GM21390 (cell line): Measurements from ENCODE around the gene SLC38A10.
"Not testable (repeated sequence)": the region's sequence is repeated elsewhere in the genome, so short reads cannot be mapped to it uniquely, and the experiment has no call there.

Experiments
- ATAC-seq: cut with Tn5 transposase; IDR thresholded peaks from one replicate; pipeline ENCODE4 v1.9.1; 2021; ENCODE audit not compliant: unreplicated experiment

Gene SLC38A10

DNA sequence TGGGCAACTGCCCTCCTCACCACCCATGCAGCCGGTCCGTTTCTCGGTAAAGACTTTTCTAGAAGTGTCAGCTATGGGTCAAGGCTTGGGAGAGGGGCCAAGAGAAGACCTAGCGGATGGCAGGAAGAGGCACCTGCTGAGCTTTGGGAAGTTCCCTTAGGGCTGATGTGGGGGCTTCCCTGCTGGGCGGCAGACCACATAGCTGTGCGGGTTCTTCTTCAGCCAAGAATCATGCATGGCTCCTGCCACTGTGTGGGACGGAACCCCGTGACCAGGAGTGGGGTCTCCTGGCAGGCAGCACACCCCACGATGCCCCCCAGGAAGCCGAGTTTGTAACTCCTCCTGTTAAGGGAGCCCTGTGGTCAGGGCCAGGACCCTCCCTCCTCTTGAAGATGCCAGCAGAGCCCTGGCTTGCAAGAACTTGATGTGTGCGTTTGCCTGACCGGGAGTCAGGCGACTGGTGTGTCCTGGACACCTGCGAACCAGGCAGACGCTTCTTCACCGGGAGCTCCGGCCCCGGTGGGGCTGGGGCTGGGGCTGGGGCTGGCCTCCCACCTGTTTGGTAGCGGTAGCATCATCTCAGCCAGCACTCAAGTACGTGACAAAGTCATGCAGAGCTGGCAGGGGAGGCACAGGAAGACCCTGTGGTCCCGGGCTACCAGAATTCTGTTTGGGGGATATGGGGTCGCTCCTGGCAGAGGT lies 17.7 kb upstream of the SLC38A10 start:
- no peak for ATAC-seq

DNA sequence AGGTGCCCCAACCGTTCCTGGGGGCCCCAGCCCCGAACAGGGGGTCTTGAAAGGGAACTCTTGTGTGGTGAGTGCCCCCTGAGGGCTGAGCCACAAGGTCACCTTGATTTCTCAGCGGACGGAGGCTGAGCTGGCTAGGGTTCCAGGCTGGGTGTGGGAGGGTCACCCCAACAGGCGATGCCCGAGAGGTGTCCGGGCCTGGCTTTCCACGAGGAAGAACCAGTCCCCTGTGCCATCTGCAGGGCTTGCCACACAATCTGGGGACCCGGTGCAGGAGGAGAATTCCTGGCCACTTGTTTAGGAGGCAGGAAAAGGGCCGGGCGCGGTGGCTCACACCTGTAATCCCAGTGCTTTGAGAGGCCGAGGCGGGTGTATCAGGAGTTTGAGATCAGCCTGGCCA lies 16.8 kb upstream of the SLC38A10 start:
- ATAC-seq = no peak

DNA sequence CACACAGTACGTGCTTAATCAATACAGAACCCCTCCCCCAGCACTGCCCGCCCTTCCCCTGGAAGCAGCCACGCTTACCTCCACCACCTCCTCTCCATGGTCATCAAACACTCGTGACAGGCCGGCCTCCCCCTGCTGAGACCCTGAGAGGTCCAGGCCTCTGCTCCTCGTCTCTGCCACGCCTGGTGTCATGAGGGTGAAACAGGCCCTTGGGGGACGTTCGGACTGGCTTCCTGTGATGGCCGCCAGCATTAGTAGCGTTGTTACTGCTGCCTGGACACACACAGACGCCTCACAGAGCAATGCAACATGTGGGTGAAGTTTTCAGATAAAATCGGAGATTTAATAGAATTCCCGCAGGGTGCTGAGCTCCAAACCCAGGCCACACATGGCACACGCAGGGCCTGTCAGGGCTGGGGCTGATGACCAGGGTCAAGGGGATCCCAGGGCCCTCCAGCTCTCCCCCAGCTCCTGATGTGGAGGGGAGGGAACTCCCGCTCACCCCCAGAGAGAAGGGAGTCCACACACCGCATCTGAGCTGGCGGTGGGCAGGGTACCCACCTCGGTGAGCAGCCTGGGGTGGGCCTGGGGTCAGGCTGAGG lies 15.9 kb upstream of the SLC38A10 start:
- ATAC-seq = no peak

DNA sequence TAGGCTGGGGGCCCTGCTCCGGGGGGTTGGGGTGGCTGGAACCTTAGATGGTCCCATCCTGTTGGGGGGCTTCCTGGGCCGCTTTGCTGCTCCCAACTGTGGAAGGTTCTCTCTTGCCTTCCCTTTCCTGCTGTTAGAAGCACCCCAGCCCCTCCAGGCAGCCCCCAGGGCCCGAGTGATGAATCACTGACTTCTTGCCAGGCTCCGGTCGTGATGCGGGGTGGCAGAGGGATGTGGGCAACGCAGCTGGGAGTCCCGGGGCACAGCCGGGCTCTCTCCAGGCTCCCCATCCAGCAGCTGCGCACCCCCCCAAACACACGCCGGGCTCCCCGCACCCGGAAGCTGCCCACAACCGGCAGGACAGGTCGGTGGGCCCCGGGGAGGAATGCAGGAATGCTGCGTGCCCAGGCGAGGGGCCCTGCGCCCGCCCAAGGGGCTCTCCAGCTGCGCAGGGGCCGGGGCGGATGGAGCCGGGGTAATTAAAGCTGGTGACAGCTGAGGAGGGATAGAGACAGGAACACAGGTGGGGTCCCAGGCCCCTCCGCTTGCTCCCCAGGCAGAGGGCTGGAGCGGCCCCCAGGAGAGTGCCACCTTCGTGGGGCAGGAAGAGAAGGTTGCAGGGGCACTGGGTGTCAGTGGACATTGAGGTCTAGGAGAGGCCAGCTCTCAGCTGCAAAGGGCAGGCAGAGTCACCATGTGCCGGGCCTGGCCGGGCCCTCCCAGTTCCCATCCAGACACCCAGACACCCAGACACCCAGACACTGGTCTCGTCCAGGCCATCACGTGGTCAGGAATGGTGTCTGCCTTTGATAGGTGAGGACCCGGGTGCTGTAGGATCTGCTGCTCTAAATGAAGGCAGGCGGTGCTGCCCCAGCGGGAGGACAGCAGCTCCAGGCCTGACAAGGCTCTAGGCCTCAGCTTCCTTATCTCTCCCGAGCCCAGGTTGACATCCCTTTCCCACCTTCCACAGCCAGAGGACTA lies 15.0 kb upstream of the SLC38A10 start:
- no peak for ATAC-seq

DNA sequence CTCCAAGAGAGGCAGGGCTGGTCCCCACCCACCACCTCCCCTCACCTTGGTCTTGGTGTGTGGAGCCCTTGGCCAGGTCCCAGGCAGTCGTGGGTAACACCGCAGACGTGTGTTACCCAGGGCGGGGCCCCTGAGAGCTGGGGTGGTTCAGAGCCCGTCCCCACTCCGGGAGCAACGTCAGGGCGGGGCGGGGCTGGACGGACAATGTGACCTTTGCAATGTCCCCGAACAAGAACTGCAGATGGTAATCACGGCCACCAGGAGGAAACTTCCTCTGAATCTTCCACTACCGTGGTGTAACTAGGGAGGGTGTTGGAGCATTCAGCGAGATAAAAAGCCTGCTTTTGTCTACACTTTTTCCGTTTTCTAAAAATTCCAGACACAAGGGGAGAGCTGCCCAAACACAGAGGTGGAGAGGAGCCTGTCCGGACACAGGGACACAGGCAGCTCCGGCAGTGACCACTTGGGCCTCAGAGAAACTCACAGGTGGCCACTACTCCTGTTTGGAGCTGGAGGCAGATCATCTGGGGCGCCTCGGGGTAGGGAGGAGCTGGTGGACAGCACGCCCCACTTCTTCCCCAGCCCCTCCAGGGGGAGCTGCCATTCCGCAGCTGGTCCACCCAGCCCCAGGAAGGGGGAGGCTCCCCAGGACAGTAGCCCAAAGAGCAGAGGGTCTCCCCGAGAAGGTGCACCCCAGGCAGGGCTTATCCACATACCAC lies 14.2 kb upstream of the SLC38A10 start:
- no peak for ATAC-seq

DNA sequence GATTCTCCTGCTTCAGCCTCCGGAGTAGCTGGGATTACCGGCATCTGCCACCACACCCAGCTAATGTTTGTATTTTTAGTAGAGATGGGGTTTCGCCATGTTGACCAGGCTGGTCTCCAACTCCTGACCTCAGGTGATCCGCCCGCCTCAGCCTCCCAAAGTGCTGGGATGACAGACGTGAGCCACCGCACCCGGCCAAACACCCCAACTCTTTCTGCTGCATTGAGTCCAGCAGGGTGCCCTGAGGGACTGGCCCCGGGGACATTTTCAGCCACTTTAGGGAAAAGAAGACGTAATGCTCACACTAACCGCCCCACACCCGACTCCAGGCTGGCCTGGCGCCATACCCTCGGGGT lies 13.7 kb upstream of the SLC38A10 start:
- not testable (repeated sequence) for ATAC-seq

DNA sequence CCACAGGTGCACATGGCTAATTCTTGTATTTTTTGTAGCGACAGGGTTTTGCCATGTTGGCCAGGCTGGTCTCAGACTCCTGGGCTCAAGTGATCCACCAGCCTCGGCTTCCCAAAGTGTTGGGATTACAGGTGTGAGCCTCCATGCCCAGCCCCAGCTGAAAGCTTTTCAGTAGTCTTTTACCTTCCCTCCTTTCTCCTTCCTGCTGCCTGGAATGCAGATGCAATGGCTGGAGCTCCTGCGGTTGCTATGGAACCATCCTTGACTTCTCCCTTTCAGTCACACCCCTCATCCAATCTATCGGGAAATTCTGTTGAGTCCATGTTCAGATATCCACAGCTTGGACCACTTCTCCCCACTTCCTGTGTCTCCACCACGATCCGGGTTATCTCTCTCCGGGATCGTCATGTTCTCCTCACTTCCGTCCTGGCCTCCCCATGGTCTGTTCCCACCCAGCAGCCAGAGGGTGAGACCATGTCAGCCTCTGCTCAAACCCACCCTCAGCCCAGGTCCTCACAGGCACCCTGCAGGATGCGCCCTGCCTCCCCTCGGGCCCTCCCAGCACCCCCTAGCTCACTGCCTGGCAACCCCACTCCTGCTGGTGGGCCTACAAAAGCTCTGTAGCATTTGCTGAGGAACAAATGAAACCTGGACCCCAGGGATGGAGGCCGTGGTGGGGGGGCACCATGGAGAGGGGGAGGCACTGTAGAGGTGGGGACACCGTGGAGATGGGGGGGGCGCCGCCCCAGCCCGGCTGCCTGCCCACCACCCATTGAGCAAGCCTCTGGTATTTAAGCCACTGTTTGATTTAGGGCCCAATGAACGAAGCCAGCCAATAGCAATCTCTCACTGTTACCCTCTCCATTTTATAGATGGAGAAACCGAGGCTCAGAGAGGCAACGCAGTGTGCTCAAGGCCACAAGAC lies 12.8 kb upstream of the SLC38A10 start:
- ATAC-seq = no peak

DNA sequence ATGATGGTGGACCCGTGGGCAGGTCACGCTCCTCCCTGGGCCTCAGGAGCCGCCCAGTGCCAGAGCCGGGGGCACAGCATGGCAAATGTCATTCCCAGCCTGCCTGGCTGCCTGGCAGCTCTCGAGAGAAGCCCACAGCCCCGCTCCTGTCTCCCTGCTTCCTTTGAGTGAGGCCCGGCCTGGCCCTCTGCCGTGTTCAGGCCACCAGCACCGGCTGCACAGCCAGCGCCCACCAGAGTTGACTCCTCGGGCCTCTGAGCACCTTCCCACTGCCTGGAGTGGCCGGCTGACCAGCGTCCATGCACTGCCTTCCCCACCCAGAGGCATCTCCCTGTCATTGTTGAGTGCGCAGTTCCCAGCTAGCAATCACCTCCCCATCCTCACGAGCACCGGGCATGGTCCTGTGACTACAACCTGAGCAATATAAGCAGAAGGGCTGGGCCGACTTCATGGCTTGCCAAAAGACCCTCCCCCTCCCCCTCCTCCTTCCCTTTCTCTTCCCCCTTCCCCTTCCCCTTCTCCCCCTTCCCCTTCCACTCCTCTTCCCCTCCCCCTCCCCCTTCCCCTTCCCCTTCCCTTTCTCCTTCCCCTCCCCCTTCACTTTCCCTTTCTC lies 11.9 kb upstream of the SLC38A10 start:
- ATAC-seq = no peak

DNA sequence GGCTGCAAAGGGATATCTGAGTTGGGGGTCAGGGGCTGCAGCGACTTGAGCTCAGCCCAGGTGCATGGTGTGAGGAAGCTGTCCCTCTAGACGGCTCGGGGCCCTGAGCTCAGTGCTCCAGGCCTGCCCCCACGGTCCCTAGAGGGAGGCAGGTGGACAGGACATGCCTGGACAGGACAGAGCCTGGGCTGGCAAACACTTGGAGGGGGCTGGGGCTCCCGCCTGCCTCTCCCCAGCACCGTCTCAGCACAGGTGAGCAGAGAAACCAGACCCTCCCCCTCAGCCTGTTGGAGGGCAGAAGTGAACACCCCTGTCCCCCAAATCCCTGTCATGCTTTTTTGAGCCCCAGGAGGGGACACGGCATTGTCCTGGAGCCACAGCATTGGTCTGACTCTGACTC lies 11.4 kb upstream of the SLC38A10 start:
- ATAC-seq = no peak

DNA sequence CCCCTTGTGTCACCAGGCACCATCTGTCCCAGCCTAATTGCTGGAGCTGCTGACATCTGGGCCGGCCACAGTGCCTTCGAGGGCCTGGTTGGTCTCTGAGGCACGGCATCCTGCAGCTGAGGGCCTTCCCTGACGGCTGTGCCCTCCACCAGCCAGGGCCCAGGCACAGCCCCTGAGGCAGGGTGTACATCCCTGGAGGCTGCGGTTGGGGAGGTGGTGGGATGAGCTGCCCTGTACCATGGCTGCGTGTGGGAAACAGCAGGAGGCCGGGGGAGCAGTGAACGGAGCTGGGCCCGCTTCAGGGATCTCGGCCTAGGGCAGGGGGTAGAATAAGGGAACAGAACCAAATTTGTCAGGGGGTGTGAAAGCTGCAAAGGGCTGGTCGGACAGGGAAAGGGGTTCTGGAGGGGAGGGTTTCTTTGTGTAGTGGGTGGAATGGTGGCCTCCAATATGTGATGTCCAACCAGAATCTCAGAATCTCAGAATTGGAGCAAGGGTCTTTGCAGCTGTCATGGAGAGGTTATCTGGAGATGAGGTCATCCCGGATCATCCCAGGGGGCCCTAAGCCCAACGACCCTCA lies 10.0 kb upstream of the SLC38A10 start:
- ATAC-seq = no peak

DNA sequence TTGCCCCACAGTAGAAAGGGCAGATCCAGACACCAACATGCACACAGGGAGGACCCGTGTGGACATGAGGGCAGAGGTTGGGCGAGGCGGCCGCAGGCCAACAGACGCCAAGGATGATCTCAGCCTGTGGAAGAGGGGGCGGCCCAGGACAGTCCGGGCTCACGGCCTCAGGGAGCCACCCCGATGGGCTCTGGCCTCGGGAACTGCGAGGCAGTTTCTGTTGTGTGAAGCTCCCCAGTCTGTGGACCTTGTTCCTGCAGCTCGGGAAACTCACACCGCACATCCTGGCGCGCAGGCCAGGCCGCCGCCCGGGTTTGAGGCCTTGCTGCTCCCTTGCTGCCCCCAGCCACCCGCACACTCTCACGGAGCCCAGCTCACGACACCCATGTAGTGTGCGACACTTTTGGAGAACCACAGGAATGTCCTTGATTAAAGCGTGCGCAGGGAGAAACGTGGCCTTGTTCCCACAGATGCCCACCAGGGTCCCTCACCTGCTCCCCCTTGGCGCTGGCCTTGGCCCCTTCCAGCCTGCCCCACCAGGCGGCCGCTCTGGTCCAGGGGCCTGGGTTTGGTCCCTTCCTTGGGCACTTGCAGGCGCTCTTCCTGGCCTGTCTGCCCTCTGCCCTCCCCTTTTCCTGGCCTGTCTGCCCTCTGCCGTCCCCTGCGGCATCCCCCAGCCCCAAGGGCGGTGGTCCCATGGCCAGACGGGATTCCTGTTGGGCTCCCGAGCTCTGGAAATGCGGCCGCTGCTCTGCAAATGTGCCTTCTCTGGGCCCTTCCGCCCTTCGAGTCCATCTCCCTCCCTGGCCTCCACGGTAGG lies 9.3 kb upstream of the SLC38A10 start:
- ATAC-seq = no peak

DNA sequence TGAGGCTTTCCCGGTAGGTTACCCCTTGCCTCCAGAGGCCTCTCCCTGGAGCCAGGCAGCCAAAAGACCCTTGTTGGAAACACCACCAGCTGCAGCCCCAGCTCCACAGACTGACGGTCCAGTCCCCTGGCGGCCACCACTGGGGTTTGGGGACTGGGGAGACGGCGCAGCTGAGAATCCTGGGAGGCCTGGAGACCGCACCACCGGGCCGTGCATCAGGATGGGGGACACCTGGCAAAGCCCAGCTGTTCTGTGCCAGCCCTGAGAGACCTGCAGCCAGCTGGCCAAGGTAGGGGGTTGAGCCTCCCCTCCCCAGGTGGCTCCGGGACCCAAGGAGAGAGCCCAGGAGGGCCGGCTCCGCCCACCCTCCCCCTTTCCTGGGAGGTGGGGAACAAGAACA lies 8.3 kb upstream of the SLC38A10 start:
- ATAC-seq = no peak

DNA sequence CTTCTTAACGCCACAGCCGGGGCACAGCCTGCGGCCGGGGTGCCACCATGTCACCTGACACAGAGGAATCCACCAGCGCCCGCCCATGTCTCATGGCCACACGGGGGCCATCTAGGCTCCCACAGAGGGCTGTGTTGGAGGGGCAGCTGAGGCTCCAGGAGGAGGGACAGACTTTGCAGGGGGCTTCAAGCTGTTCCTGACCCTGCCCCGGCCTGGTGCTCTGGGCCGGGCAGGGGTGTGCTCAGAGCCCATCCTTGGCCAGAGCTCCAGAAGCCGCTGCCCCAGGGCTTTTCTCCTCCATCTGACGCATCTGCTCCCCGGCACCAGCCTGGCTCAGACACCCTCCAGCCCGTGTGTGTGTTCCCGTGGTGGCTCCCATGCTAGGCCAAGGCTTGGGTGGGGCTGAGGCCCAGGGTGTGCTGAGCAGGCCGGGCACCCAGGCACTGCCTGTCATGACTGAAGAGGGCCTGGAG lies 7.8 kb upstream of the SLC38A10 start:
- ATAC-seq = no peak

DNA sequence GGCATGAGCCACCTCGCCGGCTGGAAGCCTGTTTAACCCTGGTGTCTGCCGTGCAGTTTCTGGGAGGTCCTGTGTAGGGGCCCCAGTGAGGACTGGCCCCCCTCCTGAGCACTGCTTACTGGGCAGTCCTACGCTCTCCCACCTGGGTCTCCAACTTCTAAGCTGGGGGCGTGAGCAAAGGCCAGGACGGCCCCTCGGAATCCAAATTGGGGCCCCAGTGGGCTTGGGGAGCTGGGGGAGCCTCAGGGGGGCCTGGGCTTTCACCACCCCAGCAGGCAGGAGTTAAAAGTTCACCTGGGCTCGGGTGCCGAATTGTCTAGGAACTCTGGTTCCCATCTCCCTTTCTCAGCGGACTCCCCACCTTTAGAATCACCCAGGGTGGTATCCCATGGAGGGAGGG lies 7.2 kb upstream of the SLC38A10 start:
- no peak for ATAC-seq

DNA sequence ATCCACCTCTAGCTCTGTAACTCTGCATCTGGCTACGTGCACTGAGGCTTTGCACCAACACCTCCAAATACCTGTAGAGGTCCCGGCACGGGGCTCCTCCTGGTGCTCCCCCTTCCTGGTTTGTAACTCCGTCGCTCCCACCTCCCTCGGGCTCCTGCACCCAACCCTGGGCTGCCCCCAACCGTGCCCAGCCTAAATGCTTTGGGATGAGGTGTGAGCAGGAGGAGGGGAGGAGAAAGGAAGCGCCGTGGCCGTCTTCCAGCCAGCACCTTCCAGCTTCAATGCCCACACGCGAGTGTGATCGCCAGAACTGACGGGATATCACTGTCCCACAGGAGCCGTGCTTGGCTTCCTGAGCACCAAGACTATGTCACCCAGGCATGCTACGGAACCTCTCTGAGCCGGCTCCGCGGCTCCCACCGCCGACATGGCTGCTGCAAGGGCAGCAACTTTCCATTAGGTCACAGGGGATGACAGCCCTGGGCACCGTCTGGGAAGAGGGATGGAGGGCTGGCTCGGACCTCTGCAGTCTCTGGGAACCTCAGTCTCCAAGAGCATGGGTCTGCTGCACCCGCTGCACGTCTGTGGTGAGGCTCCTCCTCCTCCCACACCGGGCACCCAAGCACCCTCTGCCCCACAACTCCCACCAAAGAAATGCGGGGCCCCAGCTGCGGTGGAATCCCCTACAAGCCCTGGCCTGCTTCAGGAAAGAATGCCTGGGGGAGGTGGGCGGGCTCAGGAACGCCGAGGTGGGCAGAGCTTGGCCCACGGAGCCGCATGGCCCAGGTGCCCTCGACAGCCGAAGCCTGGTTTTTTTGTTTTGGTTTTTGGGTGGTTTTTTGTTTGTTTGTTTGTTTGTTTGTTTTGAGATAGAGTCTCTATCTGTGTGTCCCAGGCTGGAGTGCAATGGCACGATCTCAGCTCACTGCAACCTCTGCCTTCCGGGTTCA lies 6.4 kb upstream of the SLC38A10 start:
- no peak for ATAC-seq

DNA sequence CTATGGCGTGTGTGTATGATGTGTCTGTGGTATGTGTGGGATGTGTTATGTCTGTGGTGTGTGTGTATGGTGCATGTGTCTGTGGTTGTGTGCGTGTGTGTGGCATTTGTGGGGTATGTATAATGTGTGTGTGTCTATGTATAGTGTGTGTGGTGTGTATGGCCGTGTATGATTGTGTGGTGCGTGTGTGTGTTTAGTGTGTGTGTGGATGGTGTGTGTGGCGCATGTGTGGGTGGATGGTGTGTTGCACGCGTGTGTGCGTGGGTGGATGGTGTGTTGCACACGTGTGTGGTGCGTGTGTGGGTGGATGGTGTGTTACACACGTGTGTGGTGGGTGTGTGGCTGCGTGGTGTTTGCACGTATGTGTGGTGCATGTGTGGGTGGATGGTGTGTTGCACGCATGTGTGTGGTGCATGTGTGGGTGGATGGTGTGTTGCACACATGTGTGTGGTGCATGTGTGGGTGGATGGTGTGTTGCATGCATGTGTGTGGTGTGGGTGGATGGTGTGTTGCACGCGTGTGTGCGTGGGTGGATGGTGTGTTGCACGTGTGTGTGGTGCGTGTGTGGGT lies 5.6 kb upstream of the SLC38A10 start:
- ATAC-seq = no peak
